Breast epithelium (tissue), 4 donors: Measurements from ENCODE around the gene DNAJC6. TPM values are rescaled to one million over a fixed set of nuclear protein-coding genes. Genes with fewer than 3 reads are reported as not detected.
"Not testable (repeated sequence)": the region's sequence is repeated elsewhere in the genome, so short reads cannot be mapped to it uniquely, and the experiment has no call there.

Experiments used
- DNase-seq, 2 donors: peaks; one replicate each; pipeline ENCODE4 v3.0.0-alpha.2; 2019; ENCODE audit warnings: low spot score in 2 of 2
- H3K27ac ChIP-seq, 2 donors: fragments of 200-600 bp; sonication (generic) in 1 of 2; one replicate each; pipeline ENCODE4 v1.5.1; 2016 to 2019; ENCODE audit warnings: mild to moderate bottlenecking in 1 of 2
- H3K27me3 ChIP-seq, 2 donors: fragments of 200-600 bp; sonication (generic) in 1 of 2; one replicate each; pipeline versions ENCODE4 v1.5.1 to v1.6.0; 2017 to 2019; ENCODE audit warnings: control low read depth in 1 of 2, mild to moderate bottlenecking in 1 of 2
- H3K36me3 ChIP-seq: fragments of 200-600 bp; one replicate; pipeline ENCODE4 v1.5.1; 2019
- H3K4me1 ChIP-seq, 2 donors: fragments of 200-600 bp; sonication (generic); one replicate each; pipeline ENCODE4 v1.5.1; 2016 to 2019; ENCODE audit warnings: control low read depth in 1 of 2
- H3K4me3 ChIP-seq, 3 donors: fragments of 200-600 bp; sonication (generic); 1 replicate in 2 of 3; 2 replicates in 1 of 3; pipeline ENCODE4 v1.5.1; 2016 to 2019; ENCODE audit warnings: mild to moderate bottlenecking in 3 of 3, moderate library complexity in 2 of 3
- H3K9me3 ChIP-seq, 2 donors: fragments of 200-600 bp; sonication (generic) in 1 of 2; one replicate each; pipeline ENCODE4 v1.5.1; 2016 to 2019; ENCODE audit warnings: control low read depth in 1 of 2
- POLR2A ChIP-seq: fragments of 450-650 bp; IDR thresholded peaks from one replicate; pipeline ENCODE4 v1.6.1; 2016; ENCODE audit warnings: antibody characterized with exemption, mild to moderate bottlenecking, moderate library complexity
- POLR2AphosphoS5 ChIP-seq, 3 donors: sonication (generic); formaldehyde crosslinking; IDR thresholded peaks; one replicate each; pipeline ENCODE4 v1.6.1; 2017; ENCODE audit warnings: antibody characterized with exemption in 3 of 3
- intact Hi-C: fragments of 100-400 bp; cut with DNase I; formaldehyde crosslinking; loops from one replicate; pipeline ENCODE4 v1.15.1; 2023; ENCODE audit warnings: low total_unique reads
- total RNA-seq, 3 donors: library from RNA; depleted of rRNA; stranded (reverse); fragments of >200 nt; gene quantifications; one replicate each; pipeline ENCODE4 v1.1.0, GENCODE V29; 2016
- TF ChIP-seq, protein P1 (sequence below), 3 donors: fragments of 450-650 bp; IDR thresholded peaks; one replicate each; pipeline ENCODE4 v1.5.1; 2016 to 2017; ENCODE audit warnings: antibody characterized with exemption in 3 of 3, mild to moderate bottlenecking in 3 of 3, moderate library complexity in 3 of 3

Gene DNAJC6
- total RNA-seq, 3 donors from 2014 or later: 0.96 to 6.2 (median 4.2) TPM

DNA sequence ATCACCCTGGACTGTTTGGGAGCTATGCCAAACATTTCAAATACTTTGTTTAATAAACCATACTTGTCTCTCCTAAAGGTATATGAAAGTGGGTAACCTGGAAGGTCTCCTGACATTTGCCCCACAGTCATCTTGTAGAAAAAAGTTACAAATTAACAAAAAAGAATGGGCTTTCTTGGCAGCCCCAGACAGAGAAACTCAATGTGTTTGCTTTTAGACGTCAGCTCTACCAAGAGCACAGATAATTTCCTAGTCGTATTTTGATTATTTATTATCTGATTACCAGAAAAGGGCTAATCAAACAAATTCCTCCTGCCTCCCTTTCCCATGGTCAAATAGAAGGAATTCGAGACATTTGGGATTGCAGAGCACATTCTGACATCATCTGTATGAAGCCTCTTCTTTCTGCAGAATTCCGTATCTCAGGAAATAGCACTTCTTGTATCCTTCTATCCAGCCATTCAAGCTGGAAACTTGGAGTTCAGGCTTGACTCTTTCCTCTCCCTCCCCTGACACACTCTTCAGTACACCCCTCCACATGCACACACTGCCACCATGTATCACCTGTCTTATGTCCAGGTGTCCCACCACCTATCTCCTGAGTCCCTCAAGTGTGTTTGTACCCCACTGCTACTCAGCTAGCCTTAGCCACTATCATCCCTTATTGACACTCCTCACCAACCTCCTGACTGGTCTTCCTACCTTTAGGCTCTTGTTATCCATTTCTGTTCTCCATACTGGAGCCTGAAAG is 68.3 kb downstream of the DNAJC6 start:
- TF ChIP-seq POLR2A (no peak), POLR2AphosphoS5 (IDR thresholded peaks at IDR 0.05) (no peak)
- TF ChIP-seq, protein P1, sequence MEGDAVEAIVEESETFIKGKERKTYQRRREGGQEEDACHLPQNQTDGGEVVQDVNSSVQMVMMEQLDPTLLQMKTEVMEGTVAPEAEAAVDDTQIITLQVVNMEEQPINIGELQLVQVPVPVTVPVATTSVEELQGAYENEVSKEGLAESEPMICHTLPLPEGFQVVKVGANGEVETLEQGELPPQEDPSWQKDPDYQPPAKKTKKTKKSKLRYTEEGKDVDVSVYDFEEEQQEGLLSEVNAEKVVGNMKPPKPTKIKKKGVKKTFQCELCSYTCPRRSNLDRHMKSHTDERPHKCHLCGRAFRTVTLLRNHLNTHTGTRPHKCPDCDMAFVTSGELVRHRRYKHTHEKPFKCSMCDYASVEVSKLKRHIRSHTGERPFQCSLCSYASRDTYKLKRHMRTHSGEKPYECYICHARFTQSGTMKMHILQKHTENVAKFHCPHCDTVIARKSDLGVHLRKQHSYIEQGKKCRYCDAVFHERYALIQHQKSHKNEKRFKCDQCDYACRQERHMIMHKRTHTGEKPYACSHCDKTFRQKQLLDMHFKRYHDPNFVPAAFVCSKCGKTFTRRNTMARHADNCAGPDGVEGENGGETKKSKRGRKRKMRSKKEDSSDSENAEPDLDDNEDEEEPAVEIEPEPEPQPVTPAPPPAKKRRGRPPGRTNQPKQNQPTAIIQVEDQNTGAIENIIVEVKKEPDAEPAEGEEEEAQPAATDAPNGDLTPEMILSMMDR (IDR thresholded peaks at IDR 0.05): no peak
- intact Hi-C loops: no loop called here
- H3K4me3 ChIP-seq: no peak overlapping the region

DNA sequence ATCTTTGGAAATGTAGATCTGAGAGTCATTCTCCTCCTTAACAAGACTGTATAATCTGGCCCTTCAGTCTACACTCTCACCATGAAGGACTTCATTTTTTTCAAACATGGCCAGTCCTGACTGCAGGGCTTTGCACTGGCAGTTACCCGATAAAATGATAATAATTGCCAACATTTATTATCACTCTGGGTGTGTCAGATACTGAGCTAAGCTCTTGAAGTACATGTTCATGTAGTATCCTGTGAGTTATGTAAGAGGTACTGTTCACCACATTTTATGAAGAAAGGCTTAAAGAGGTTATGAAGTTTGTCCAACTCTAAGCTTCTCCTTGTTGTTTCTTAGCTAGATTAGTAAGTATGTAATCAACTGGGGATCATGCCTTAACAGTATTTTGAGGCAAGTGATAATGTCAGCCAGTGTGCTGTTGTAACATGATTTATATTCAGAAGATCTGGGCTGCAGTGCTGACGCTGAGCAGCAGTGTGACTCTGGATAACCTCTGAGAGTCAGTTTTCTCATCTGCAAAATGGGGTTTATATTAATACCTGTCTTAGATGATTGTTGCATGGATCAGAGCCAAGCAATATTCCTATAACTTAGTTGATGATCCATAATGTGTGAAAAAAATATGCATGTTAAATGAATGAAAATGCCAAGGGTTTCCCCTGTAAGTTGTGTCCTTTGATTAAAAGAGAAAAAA is 69.1 kb downstream of the DNAJC6 start:
- TF ChIP-seq POLR2A (no peak), POLR2AphosphoS5 (IDR thresholded peaks at IDR 0.05) (no peak)
- TF ChIP-seq, protein P1 (IDR thresholded peaks at IDR 0.05): no peak
- Histone ChIP-seq H3K27me3 (no peaks in the 10 kb centered on the region), H3K36me3 (no peaks in the 10 kb centered on the region), H3K9me3 (no peaks in the 10 kb centered on the region), H3K4me3 (no peak overlapping the region), H3K27ac (no peak overlapping the region), H3K4me1 (no peaks in the 10 kb centered on the region)
- intact Hi-C loops: no loop called here
- DNase-seq: no peak

More for the DNA sequence above, 68.3 kb downstream of the DNAJC6 start:
- Histone ChIP-seq H3K27me3 (no peaks in the 10 kb centered on the region), H3K9me3 (no peaks in the 10 kb centered on the region), H3K4me1 (no peaks in the 10 kb centered on the region), H3K27ac (no peak overlapping the region), H3K36me3 (no peaks in the 10 kb centered on the region)
- DNase-seq: no peak

DNA sequence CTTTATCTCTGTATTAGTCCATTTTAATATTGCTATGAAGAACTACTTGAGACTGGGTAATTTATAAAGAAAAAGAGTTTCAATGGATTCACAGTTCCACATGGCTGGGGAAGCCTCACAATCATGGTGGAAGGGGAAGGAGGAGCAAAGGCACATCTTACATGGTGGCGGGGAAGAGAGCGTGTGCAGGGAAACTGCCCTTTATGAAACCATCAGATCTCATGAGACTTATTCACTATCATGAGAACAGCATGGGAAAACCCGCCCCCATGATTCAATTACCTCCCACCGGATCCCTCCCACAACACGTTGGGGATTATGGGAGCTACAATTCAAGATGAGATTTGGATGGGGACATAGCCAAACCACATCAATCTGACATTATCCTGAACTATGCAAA is 75.1 kb downstream of the DNAJC6 start:
- intact Hi-C loops, H3K36me3 ChIP-seq, DNase-seq, H3K9me3 ChIP-seq, H3K27me3 ChIP-seq, H3K4me3 ChIP-seq, H3K27ac ChIP-seq, H3K4me1 ChIP-seq: not testable (repeated sequence)

- H3K4me3 ChIP-seq: no peak overlapping the region
- H3K27me3 ChIP-seq: no peaks in the 10 kb centered on the region
- H3K27ac ChIP-seq: no peak overlapping the region
- no peaks in the 10 kb centered on the region for H3K36me3 ChIP-seq
- no peaks in the 10 kb centered on the region for H3K4me1 ChIP-seq
- TF ChIP-seq, protein P1 (IDR thresholded peaks at IDR 0.05): no peak
- no peak for TF ChIP-seq POLR2A
- TF ChIP-seq POLR2AphosphoS5 (IDR thresholded peaks at IDR 0.05): no peak
- DNase-seq: no peak
- no peaks in the 10 kb centered on the region for H3K9me3 ChIP-seq
- intact Hi-C loops: no loop called here
These were observed 77.1 kb downstream of the DNAJC6 start for GRCh38 chr1:65386439-65386838.

DNA sequence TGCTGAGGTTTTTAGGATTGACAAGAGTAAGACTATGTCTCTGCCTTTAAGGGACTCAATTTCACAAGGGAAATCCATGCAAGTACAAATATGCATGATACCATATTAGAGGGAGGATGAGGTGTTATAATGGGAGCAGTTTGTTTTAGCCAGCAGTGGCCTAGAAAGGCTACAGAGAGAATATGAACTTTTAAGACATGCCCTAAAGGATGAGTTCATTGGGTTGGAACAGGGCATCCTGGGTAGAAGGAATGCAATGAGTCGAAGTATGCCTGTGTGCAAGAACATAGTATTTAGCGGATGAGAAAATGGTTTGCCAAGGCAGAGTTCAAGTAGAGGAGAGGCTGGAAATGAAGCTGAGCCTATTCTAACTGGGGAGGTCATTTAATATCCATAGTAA is 78.5 kb downstream of the DNAJC6 start:
- no peaks in the 10 kb centered on the region for H3K9me3 ChIP-seq
- H3K27me3 ChIP-seq: no peaks in the 10 kb centered on the region
- DNase-seq: no peak
- H3K4me3 ChIP-seq: no peak overlapping the region
- TF ChIP-seq POLR2A (no peak), POLR2AphosphoS5 (IDR thresholded peaks at IDR 0.05) (no peak)
- TF ChIP-seq, protein P1 (IDR thresholded peaks at IDR 0.05): no peak
- H3K4me1 ChIP-seq: no peaks in the 10 kb centered on the region
- intact Hi-C loops: no loop called here
- no peaks in the 10 kb centered on the region for H3K36me3 ChIP-seq
- no peak overlapping the region for H3K27ac ChIP-seq
